ENCODE data around the gene CYP46A1.
"Not testable (repeated sequence)": the region's sequence is repeated elsewhere in the genome, so short reads cannot be mapped to it uniquely, and the experiment has no call there.

Gene CYP46A1

DNA sequence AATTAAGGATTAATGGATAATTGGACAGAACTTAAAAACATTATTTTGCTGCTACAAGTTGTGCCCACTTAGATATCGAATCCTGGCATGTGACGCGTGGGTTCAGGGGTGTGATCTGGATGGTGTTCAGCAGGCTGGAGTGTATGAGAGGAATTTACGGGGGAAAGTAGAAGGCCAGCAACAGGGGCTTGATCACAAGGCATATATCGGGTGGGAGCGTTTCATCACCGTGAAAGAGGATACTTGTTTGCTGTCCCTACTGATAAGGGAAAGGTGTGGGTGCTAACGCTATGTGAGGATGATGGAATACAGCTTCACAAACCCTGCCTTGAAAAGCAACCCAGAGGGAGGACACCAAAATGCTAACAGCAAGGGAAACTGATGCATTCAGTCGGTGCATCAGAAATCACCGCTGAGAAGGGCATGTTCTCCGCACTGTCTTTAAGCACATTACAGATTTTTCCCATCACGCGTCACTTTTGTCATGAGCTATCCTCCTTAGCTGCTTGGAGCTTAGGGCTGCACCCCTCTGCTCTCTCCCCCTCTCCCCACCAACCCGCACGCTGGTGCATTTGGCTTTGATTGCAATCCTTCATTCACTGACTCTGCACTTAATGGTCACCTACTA, 25.8 kb upstream of the CYP46A1 start:
- DNase-seq: no peak

DNA sequence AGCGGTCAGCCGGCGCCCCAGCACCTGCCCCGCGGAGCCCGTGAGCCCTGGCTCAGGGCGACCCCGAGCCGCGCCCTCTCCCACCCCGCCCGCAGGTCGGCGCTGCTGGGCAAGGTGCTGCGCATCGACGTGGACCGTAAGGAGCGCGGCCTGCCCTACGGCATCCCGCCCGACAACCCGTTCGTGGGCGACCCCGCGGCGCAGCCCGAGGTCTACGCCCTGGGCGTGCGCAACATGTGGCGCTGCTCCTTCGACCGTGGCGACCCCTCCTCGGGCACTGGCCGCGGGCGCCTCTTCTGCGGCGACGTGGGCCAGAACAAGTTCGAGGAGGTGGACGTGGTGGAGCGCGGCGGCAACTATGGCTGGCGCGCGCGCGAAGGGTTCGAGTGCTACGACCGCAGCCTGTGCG, 24.8 kb upstream of the CYP46A1 start:
- DNase-seq: no peak

GRCh38 chr14:99660006-99660566, 24.0 kb upstream of the CYP46A1 start:
- DNase-seq: no peak

DNA sequence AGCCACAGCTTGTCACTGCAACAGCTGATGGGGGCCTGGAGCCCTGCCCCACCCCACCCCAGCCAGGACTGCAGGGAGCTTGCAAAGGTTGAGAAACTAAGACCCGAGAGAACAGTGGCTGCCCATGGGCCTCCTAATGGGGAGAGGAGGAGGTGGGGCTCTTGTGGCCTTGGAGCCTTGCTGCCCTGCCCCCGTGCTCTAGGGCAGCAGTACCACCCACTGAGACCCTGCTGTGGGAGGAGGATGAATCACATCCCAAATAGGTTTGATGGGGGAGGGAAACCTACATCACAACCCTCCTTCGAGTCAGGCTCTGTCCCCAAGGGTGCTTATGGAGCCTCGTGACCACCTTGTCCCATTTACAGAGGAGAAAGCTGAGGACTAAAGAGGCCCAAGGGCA, 23.3 kb upstream of the CYP46A1 start:
- DNase-seq: no peak

DNA sequence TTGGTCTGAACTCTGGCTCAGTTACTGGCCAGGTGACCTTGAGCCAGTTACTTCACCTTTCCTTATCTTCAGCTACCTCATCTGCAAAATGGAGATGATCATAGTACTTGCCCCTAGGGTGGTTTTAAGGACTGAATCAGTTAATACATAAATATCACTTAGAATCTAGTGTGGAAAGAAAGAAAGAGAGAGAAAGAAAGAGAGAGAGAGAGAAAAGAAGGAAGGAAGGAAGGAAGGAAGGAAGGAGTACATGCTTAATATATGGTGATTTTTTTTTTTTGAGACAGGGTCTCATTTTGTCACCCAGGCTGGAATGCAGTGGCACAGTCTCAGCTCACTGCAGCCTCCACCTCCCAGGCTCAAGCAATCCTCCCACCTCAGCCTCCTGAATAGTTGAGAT, 22.9 kb upstream of the CYP46A1 start:
- DNase-seq: not testable (repeated sequence)

DNA sequence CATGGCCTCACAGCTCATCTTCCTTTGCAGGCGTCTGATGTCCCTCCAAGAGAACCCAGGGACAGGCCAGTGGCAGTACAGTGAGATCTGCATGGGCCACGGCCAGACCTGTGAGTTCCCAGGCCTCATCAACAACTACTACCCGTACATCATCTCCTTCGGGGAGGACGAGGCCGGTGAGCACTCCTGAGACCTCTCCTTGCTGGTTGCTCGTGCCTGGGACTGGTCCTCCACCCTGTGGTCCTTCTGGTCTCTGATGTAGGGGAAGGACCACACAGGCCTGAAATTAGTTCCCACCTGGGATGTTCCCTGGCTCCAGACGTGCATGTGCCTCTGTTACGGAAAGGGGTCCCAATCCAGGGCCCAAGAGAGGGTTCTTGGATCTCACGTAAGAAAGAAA, 21.3 kb upstream of the CYP46A1 start:
- DNase-seq: no peak

- DNase-seq: no peak
Observed at GRCh38 chr14:99663386-99664057, 20.6 kb upstream of the CYP46A1 start.

DNA sequence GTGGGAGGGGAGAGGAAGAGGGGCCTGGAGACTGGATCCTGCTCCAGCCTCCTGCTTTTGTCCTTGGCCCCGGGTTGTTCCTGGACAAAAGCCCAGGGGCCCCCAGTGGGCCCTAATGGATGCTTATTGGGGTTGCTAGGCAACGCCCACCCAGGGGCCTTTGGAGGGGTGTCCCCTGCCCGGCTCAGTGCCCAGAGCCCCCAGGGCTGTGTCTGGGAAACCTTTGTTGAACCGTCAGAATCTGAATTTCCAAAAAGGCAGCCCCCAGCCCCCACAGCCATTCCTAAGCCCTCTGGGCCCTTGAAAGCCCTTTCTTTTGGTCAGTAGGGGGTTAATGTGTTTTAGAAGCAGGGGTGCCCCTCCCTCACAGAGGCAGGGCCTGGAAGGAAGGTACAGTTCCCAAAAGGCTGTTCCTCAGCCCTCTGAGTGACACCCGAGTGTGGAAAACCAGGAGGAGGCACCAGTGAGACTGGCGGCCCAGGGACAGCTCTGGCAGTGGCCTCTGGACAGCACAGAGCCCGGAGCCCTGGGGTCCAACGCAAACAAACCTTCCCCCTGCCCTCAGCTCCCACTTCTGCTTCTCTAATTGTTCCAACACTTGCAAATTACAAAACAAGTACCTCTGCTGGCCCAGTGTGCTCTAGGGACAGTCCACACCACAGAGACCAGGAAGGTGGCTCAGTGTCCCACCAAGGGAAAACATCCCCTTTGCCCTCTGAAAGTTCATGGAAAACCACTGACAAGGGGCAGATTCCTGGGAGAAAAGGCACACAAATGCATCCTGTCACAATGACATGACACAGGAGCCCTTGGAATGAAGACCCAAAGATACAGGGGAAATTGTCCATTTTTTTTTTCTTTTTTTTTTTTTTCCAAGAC, 19.8 kb upstream of the CYP46A1 start:
- DNase-seq: no peak

GRCh38 chr14:99664937-99665273, 19.2 kb upstream of the CYP46A1 start:
- no peak for DNase-seq

- DNase-seq: no peak
Observed at GRCh38 chr14:99666533-99666932, 17.6 kb upstream of the CYP46A1 start.

GRCh38 chr14:99667045-99667444, 17.1 kb upstream of the CYP46A1 start:
- DNase-seq: no peak

GRCh38 chr14:99667821-99668220, 16.3 kb upstream of the CYP46A1 start:
- peak; percentile 62 for DNase-seq

- no peak for DNase-seq
Observed at GRCh38 chr14:99668307-99669295, 15.5 kb upstream of the CYP46A1 start.

- DNase-seq: no peak
Observed at GRCh38 chr14:99670361-99671234, 13.5 kb upstream of the CYP46A1 start.

DNA sequence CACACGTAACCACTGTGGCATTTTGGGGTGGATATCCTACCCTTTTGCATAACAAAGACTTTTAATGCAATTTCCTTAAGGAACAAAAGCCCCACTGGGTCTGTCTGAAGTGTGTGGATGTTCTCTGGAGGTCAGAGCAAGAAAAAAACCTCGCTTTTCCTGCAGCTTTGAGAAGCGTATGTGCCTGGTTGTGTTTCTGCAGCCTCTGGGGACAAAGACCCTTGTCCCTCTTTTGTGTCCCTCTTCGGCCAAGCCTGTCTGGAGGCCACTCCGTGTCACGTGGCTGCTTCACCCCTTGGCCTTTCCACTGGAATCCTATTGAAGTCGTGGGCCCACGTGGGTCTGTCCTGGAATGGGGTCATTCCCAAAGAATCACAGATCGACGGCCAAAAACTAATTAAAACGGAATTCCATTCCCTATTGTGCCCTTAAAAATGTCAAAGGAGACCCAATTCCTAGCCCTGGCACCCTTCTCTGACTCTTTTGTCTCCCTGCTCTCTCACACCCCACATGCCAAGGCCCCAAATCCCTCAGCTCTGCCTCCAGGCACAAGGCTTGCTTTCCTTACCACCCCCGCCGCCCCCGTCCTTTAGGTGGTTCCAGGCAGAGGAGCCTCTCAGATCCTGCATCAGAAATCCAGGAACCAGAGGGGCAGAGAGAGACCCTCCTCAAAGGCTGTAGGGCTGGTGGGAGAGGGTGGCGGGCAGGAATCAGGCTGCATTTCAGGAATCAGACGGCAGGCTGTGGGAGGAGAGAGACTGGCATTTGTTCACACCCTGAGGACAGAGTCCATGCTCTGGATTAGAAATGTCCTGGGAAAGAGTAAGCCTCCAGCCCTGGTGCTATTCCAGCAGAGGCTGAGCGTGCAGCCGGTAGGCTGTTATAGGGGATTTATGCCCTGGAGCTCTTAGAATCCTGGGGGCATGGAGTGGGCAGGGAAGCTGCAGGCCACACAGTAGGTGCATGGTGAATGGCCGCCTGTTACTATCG, 12.6 kb upstream of the CYP46A1 start:
- DNase-seq: no peak

GRCh38 chr14:99672506-99673304, 11.4 kb upstream of the CYP46A1 start:
- peak; percentile 59 for DNase-seq

- no peak for DNase-seq
Observed at GRCh38 chr14:99673305-99674063, 10.6 kb upstream of the CYP46A1 start.

GRCh38 chr14:99674064-99674650, 9.9 kb upstream of the CYP46A1 start:
- no peak for DNase-seq

Measured in hematopoietic multipotent progenitor cell treated with erythropoietin and hydrocortisone succinate and interleukin-3 and kit ligand, for 4 days (in vitro differentiated cells).